ENCODE measurements around the gene ALG9.

ALG9 gene

GRCh38 chr11:111836162-111836561 is 35.2 kb downstream of the ALG9 start:
- H2AFZ ChIP-seq (ENCODE audit: low read length), result no peak overlapping the region
- no peaks in the 10 kb centered on the region for H3K27me3 ChIP-seq (ENCODE audit: insufficient read depth, low read length, poor library complexity, severe bottlenecking)
- TF ChIP-seq EZH2phosphoT487 (IDR thresholded peaks at IDR 0.05; ENCODE audit: borderline replicate concordance) (no peak), CTCF (conservative IDR thresholded peaks at IDR 0.05; ENCODE audit: low read length) (no peak)
- peaks cover 26% of the 10 kb centered on the region for H3K4me1 ChIP-seq (ENCODE audit: insufficient read depth, low read length, poor library complexity, severe bottlenecking)
- H3K4me2 ChIP-seq (ENCODE audit: low read depth, low read length, poor library complexity, severe bottlenecking), result peak overlapping the region; percentile 62
- H3F3A ChIP-seq (ENCODE audit: low read depth), result peaks cover 4% of the 10 kb centered on the region; the same call in 1 of the 2 replicates
- H3K36me3 ChIP-seq (ENCODE audit: insufficient read depth, low read length), result peaks cover 30% of the 10 kb centered on the region
- no peak overlapping the region for H3K9ac ChIP-seq (ENCODE audit: low read depth, low read length, poor library complexity, severe bottlenecking)
- H3K79me2 ChIP-seq (ENCODE audit: insufficient read depth, low read length), result no peaks in the 10 kb centered on the region
- no peaks in the 10 kb centered on the region for H4K20me1 ChIP-seq (ENCODE audit: insufficient read depth, low read length, poor library complexity, severe bottlenecking)
- H3K9me2 ChIP-seq (replicated peaks; ENCODE audit: low read depth, low read length), result no peaks in the 10 kb centered on the region
- no peak overlapping the region for H3K4me3 ChIP-seq (ENCODE audit: low read length, poor library complexity, severe bottlenecking)
- H3K9me3 ChIP-seq (ENCODE audit: insufficient read depth, low read depth, low read length), result no peaks in the 10 kb centered on the region

GRCh38 chr11:111835665-111836064 is 35.7 kb downstream of the ALG9 start:
- Histone ChIP-seq H3K9me2 (replicated peaks; ENCODE audit: low read depth, low read length) (no peaks in the 10 kb centered on the region), H3K36me3 (ENCODE audit: insufficient read depth, low read length) (peaks cover 30% of the 10 kb centered on the region), H3K9ac (ENCODE audit: low read depth, low read length, poor library complexity, severe bottlenecking) (no peak overlapping the region), H2AFZ (ENCODE audit: low read length) (no peak overlapping the region), H3K27me3 (ENCODE audit: insufficient read depth, low read length, poor library complexity, severe bottlenecking) (no peaks in the 10 kb centered on the region), H3K79me2 (ENCODE audit: insufficient read depth, low read length) (no peaks in the 10 kb centered on the region), H3K4me2 (ENCODE audit: low read depth, low read length, poor library complexity, severe bottlenecking) (peak overlapping the region; percentile 62), H4K20me1 (ENCODE audit: insufficient read depth, low read length, poor library complexity, severe bottlenecking) (no peaks in the 10 kb centered on the region), H3K4me1 (ENCODE audit: insufficient read depth, low read length, poor library complexity, severe bottlenecking) (peaks cover 26% of the 10 kb centered on the region), H3K9me3 (ENCODE audit: insufficient read depth, low read depth, low read length) (no peaks in the 10 kb centered on the region), H3F3A (ENCODE audit: low read depth) (peaks cover 4% of the 10 kb centered on the region; the same call in 1 of the 2 replicates), H3K4me3 (ENCODE audit: low read length, poor library complexity, severe bottlenecking) (no peak overlapping the region)
- no peak for TF ChIP-seq EZH2phosphoT487 (IDR thresholded peaks at IDR 0.05; ENCODE audit: borderline replicate concordance)
- TF ChIP-seq CTCF (conservative IDR thresholded peaks at IDR 0.05; ENCODE audit: low read length), result no peak

- Histone ChIP-seq H3K4me2 (ENCODE audit: low read depth, low read length, poor library complexity, severe bottlenecking) (no peak overlapping the region), H3K4me1 (ENCODE audit: insufficient read depth, low read length, poor library complexity, severe bottlenecking) (peaks cover 26% of the 10 kb centered on the region), H2AFZ (ENCODE audit: low read length) (no peak overlapping the region), H3K9me3 (ENCODE audit: insufficient read depth, low read depth, low read length) (no peaks in the 10 kb centered on the region), H3K27me3 (ENCODE audit: insufficient read depth, low read length, poor library complexity, severe bottlenecking) (no peaks in the 10 kb centered on the region), H3F3A (ENCODE audit: low read depth) (peaks cover 4% of the 10 kb centered on the region; the same call in 1 of the 2 replicates), H3K4me3 (ENCODE audit: low read length, poor library complexity, severe bottlenecking) (no peak overlapping the region), H4K20me1 (ENCODE audit: insufficient read depth, low read length, poor library complexity, severe bottlenecking) (no peaks in the 10 kb centered on the region), H3K36me3 (ENCODE audit: insufficient read depth, low read length) (peaks cover 21% of the 10 kb centered on the region), H3K9ac (ENCODE audit: low read depth, low read length, poor library complexity, severe bottlenecking) (no peak overlapping the region), H3K9me2 (replicated peaks; ENCODE audit: low read depth, low read length) (no peaks in the 10 kb centered on the region), H3K79me2 (ENCODE audit: insufficient read depth, low read length) (no peaks in the 10 kb centered on the region)
- TF ChIP-seq EZH2phosphoT487 (IDR thresholded peaks at IDR 0.05; ENCODE audit: borderline replicate concordance) (no peak), CTCF (conservative IDR thresholded peaks at IDR 0.05; ENCODE audit: low read length) (no peak)
These were observed 36.8 kb downstream of the ALG9 start for GRCh38 chr11:111834432-111835163.
